Gastrocnemius medialis (tissue), 4 donors: ENCODE measurements around the gene ZMYND11.

Source experiments
- POLR2A ChIP-seq, 2 donors: fragments of 450-650 bp; IDR thresholded peaks; one replicate each; pipeline ENCODE4 v1.6.1; 2017; ENCODE audit warnings: antibody characterized with exemption in 2 of 2, mild to moderate bottlenecking in 2 of 2, moderate library complexity in 2 of 2
- TF ChIP-seq, protein P1 (sequence below), 5 experiments: fragments of 450-650 bp in 3 of 5; fragments of 200-600 bp in 2 of 5; sonication (generic) in 2 of 5; IDR thresholded peaks in 4 of 5; conservative IDR thresholded peaks in 1 of 5; 1 replicate in 4 of 5; 2 replicates in 1 of 5; pipeline ENCODE4 v1.5.1; 2016 to 2019; ENCODE audit warnings: antibody characterized with exemption in 5 of 5, mild to moderate bottlenecking in 3 of 5, moderate library complexity in 3 of 5

DNA sequence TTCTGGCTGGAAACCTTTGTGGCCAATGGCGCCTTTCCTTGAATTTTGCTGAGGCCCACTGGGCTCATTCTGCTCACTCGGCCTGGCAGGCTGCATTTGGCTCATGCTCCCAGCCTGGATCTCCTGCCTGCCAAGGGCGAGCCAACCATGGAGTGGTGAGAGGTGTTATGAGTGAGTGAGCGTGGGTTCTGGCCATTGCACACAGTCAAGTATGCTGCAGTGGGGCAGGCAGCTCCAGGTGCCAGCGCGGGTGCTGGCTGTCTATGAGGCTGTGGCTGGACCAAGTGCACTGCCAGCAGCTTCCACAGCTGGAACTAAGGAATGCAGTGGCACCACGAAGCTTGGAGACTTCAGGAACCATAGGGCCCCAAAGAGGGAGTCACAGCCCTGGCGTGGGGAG lies 43.9 kb upstream of the ZMYND11 start:
- TF ChIP-seq POLR2A (IDR thresholded peaks at IDR 0.05), result no peak
- TF ChIP-seq, protein P1, sequence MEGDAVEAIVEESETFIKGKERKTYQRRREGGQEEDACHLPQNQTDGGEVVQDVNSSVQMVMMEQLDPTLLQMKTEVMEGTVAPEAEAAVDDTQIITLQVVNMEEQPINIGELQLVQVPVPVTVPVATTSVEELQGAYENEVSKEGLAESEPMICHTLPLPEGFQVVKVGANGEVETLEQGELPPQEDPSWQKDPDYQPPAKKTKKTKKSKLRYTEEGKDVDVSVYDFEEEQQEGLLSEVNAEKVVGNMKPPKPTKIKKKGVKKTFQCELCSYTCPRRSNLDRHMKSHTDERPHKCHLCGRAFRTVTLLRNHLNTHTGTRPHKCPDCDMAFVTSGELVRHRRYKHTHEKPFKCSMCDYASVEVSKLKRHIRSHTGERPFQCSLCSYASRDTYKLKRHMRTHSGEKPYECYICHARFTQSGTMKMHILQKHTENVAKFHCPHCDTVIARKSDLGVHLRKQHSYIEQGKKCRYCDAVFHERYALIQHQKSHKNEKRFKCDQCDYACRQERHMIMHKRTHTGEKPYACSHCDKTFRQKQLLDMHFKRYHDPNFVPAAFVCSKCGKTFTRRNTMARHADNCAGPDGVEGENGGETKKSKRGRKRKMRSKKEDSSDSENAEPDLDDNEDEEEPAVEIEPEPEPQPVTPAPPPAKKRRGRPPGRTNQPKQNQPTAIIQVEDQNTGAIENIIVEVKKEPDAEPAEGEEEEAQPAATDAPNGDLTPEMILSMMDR (IDR thresholded peaks at IDR 0.05 in 4 of 5, conservative IDR thresholded peaks at IDR 0.05 in 1 of 5), result no peak
